ENCODE data around the gene SIGMAR1.

The SIGMAR1 gene

DNA sequence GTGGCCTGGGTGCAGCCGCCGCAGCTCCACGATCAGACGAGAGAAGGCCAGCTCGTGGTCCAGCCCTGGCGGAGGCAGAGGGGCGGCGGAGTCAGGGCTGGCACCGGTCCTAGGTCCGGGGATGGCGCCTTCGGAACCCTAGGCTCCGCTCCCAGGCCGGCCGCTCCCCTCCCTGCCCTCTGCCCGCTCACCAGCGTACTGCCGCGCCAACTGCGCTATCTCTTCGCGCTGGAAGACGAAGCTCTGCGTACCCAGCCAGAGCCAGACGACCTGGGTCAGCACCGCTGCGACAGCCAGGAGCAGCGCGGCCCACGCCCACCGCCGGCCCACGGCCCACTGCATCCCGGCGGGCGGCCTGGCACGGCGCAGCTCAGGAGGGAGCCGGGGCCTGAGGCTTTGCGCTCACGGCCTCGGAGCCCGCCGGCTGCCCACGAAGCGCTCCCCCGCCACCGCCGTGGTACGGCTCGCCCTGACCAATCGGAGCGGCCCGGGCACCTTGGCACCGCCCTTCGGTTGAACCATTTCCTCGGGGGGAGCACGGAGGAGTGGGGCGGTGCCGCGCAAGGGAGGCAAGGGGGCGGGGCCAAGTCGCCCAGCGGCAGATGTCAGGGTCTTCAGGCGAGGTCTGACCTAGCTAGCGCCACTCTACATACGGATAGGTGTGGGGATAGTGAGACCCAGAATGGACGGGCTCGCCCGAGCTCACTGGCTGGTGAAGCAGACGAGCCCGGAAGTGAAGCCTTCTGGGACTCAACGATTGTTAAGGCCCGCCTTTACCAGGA is at the start of gene SIGMAR1:
Gene SIGMAR1 (minus strand): TSS at position 432 of the 782 bp plus-strand sequence. CDS start 90 bp downstream, at position 342.
- DNase-seq (ENCODE audit: low spot score), result peak; percentile 92

DNA sequence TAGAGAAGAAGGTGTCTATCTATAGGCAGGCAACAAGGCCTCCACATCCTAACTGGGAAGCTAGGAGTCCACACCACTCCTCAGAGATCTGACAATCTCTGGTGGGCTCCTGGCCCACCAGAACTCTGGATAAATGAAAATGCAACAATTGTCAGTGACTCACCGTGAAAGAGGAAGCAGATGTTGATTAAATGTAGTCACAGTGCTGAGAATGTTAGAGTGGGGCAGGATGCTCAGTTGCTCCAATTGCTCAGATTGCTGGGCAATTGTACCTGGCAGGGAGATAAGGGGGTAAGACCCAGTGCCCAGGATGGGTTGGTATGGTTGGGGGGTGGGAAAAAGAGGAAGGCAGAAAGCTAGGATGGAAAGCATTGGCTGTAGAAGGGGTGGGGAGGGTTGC is 49.1 kb upstream of the SIGMAR1 start:
- no peak for DNase-seq (ENCODE audit: low spot score)

DNA sequence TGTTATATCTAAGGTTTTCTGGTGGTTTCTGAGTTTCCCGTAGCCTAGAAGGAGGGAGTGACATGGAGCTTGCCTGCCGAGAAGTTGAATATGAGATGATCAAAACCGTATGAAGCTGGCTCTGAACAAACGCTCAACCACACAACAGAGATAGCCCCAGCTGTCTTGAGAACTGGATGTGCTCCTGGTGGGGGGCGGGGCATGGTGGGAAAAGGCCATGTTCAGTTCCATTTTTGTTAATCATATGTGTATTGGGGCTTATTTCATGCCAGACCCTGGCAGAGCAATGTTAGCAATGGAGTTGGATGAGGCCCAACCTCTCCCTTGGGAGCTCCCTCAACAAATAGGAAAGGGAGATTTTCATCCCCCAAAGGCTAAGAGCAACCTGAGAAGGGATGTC is 48.6 kb upstream of the SIGMAR1 start:
- DNase-seq (ENCODE audit: low spot score), result no peak

DNA sequence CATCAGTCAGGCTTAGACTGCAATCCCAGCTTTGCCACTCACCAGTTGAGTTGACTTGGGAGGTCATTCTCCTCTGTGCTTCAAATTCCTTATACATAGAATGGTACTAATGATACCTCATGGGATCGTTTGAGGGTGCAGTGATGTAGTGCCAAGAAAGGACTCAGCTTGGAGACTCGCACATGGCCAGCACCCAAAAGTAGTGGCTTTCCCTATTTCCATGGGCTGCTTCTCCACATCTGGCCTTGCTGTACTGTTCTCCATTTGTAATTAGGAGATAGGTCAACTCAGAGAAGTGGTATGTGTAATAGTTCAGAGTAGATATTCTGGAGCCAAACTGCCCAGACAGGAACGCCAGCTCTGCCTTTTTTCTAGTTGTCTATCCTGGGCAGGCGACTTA is 48.0 kb upstream of the SIGMAR1 start:
- DNase-seq (ENCODE audit: low spot score), result no peak

DNA sequence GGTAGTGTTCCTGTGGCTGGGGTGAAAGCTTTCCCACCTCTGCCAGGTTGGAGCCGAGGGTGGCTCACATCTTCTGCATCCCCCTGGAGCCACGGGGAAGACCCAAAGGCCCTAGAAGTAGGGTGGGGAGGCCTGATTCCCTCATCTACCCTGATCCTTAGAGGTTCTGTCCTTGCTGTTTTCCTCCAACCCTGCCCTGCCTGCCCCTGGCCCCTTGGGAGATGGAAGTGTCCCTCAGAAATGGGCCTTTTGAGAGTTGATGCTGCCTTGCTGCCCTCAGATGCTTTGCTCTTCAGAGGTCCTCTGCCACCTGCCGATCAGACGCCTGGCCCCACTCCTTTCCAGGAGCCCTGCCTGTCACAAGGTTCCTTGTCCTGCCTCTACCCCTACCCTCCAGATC is 47.2 kb upstream of the SIGMAR1 start:
- DNase-seq (ENCODE audit: low spot score), result no peak

DNA sequence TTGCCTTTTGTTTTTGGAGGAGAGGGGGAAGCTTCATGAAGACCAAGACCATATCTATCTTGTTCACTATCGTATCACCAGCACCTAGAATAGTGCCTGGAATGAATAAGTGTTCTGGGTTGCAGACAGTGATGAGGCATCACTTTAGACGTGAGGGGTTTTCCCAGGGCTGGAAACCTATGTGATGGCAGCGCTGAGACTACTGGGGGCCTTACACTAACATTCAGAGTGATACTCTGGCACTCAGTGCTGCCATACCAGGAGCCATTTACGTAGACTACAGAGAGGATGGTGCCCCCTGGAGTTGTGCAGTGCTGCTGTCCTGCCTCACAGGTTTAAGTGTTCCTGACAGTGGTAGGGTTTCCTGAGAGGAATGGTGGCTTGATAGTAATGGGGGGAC is 46.6 kb upstream of the SIGMAR1 start:
- no peak for DNase-seq (ENCODE audit: low spot score)

DNA sequence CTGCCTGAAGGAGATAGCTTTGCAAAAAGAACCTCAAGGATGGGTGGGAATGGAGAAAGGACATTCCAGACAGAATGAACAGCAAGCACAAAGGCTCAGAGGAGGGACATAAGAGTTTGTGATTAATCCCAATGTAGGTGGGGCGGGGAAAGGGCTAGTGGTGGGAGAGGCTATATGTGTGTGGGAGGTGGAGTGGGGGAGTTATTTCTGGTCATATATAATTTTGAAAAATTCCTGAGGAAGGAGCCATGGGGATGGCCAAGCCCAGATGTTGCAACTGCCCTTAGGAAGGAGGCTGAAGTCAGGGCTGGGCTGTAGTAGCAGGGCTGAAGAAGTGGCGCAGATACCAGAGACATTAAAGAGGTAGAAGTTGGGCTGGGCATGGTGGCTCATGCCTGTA is 38.3 kb upstream of the SIGMAR1 start:
- DNase-seq (ENCODE audit: low spot score), result no peak

DNA sequence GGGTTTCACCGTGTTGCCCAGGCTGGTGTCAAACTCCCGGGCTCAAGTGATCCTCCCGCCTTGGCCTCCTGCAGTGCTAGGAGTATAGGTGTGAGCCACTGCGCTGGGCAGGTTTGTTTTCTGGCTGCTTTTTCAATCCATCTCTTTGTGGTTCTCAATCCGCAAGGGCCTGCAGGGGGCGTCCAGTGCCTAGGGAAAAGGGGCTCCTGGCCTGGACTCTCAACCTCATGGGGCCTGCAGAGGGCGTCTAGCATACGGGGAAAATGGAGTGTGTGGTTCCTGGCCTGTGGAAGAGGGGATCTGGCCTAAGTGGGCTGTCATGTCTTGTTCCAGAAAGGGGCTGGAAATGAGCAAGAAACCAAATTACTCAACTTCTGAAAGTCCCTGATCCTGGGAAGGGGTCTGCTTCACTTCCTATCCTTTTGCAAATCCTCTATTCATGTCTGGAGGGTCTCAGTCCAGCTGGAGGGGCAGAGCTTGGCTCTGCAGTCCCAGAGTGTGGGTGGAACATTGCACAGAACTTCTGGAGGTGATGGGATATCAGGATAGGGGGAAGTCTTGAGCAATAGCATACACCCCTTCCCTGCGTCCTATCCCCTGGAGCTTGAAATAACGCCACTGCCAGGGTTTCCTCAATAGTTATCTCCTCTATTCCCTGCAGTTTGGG is 37.6 kb upstream of the SIGMAR1 start:
- peak; percentile 67 for DNase-seq (ENCODE audit: low spot score)

DNA sequence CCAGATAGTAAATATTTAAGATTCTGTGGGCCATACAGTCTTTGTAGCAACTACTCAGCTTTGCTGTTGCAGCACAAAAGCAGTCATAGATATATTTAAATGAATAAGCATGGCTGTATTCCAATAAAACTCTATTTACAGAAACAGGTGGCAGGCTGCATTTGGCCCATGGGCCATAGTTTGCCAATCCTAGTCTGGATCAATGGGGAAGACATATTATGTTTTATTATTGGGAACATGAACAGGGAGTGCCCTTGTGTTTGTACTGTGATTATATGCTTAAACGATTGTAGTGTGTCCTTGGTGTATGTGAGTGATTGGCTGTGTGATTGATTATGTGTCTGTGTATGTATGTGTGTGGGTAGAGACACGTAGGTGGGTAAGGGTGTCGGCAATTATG is 36.9 kb upstream of the SIGMAR1 start:
- no peak for DNase-seq (ENCODE audit: low spot score)

DNA sequence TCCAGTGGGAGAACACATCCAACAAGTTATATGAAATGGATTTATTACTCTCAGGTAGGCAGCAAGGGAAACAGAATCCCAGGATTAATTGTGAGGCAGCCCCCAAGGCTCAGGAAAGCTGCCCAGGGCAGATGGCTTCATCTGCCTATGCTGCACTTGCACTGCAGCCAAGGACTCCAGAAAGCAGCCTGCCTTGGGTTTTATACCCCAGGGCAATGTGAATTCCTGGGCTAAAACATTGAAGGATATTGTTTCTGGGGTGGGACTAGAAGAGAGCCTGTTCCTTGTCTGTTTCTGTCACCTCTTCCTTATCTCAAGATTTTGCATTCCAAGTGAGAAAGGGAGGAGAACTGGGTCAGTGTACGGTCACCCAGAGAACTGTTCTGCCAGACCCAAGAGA is 33.7 kb upstream of the SIGMAR1 start:
- DNase-seq (ENCODE audit: low spot score), result no peak

DNA sequence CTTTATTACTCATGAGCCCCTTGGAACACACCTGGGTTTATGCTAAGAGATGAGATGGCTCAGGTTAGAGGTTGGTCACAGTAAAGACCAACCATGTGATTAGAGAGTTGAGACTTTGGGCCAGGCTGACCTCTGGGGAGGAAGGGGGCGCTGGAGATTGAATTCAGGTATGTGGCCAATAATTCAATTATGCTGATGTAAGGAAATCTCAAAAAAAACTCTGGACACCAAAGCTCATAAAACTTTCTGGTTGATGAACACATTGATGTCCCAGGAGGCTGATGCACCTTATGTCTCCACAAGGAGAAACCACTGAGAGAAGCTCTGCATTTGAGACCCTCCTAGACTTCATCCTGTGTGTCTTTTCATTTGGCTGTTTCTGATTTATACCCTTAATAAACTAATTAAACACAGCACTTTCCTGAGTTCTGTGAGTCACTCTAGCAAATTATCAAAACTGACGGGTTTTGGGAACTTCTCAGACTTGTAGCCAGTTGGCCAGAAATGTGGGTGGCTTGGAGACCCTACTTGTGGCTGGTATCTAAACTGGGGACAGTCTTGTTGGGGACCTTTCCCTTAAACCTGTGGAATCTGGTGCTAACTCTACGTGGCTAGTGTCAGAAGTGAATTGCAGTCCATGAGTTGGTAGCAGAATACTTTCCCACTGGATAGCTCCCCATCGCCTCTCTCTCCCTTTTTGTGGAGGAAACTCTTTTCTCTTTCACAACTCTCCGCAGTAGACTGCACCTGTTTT is 32.4 kb upstream of the SIGMAR1 start:
- no peak for DNase-seq (ENCODE audit: low spot score)

DNA sequence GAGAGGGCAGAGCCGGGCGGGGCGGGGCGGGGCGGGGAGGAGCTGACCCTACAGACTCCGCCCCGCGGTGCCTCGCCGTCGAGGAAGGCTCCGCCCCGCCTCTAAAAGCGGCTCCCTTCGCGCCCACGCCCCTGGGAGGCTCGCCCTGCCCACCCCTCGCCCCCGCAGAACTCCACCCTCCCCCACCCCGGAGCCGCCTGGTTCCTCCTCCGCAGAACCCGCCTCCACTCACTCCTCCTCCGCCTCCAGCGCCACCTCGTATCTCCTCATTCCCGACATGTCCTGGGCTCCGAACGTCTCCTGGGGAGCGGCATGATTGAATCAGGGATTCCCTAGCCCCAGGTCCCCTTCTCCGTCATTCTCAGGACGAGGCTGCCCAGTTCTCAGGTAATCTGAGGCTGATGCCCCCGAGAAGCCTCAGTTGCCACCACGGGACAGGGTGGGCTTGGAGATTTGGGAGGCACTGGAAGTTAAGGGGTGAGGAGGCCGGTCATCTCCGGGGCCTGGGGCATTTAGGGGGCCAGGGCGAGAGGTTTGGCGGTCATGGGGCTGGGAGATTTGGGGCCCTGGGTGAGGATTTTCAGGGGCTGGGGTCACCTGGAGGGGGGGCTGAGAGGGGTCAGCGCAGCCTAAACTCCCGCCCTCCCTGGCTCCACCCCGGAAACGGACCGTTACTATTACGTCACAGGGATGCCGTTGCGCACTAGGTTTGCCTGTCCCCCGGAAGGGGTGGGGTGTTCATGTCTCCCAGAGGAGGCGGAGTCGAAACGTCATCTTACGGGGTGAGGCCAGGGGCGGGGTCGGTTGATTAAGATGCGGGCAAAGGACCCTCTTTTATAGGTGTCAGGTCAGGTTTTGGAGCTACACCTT is 28.0 kb upstream of the SIGMAR1 start:
- peak; percentile 89 for DNase-seq (ENCODE audit: low spot score)

DNA sequence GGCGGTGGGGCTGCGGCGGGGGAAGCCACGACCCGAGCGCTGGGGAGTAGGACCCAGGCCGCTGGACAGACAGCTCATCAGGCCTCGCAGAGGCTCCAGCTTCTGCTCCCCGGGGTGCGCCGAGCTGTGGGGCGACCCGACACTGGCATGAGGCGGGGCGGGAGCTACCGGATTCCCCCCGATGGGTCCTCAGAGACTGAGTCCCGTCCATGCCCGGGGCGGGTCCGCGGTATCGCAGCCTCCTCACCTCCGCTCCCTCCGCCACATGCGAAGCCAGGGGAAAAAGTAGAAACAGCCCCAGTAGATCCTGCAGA is 27.4 kb upstream of the SIGMAR1 start:
- DNase-seq (ENCODE audit: low spot score), result no peak

DNA sequence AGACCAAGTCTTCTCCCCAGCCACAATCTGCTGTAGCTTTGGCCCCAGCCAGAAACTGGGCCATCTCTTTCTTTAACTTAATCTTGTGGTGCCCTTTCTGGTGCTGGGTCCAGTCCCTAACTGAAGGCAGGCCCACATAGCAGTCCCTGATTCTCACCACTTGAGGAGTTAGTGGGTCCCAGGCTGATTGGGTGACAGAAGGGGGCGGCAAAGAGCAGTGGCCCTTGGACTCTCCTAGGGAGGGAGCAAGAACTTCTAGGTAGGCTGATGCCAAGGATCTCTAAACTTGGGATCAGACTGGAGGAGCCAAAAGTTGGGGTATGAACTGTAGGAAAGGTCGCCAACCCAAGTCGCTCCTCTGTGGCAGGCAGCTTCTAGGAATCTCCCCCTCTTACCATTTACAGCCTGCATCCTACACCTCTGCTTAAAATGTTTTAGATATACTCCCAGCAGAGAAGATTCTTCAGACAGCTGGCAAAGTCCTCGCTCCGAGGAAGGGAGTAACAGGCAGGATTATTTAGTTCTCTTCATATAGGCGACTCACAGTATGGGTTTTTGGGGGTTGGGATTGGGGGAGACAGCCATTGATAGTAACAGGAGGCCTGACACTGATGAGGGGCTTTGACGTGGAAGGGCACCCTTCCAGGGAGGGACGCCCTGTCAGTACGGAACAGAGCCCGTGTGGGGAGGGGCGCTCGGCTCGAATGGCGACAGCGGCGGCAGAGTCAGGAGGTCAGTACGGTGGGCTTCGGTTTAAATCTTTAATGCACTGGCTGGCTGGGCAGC is 26.9 kb upstream of the SIGMAR1 start:
- peak; percentile 60 for DNase-seq (ENCODE audit: low spot score)

DNA sequence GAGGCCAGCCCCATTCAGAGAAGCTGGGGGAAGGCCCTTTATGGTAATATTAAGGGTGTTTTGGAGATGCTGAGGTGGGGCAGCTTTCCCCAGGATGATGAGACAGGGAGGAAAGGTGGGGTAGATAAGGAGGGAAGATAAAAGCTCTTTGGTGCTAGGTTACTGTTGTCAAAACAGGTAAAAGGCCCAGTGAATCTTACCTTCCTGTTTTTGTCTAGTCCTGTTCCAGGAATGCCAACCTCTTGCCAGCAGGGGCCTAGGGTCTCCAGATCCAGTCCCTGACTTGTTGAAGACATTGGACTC is 25.7 kb upstream of the SIGMAR1 start:
- no peak for DNase-seq (ENCODE audit: low spot score)

DNA sequence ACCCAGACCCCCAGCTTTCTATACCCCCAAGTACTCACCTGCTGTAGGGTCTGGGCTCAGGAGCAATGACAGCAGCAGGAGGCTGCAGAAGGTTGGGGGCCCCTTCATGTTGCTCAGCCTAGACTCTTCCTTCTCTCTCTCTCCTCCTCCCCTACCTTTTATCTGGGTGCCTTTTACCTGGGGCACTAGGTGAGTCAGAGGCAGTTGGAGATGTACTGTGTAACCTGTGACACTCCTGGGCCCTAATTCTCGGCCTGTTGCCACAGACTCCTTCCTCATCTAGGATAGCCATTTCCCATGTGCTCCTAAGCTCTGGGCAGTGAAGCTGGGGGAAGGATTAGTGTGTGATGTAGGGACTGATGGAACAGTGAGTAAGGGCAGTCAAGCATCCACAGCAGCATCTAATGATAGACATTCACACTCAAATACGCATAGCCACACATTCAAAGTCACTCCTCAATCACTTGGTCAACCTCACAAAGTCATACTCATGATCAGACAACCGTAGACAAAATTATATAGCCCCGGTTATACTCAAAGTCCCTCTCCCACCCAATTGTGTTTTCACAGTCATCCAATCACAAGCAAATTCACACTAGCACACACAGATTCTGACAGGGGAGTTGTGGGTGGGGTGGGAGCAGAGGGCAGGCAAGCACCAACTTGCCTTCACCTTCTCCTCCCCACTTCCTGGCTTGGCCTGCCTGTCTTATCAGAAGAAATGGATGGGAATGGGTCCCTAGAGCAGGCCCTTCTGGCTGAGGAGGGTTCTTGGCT is 25.1 kb upstream of the SIGMAR1 start, which contains the start of gene CCL27:
Gene CCL27 (minus strand): TSS at position 132 of the 777 bp plus-strand sequence. CDS start 24 bp downstream, at position 108.
- no peak for DNase-seq (ENCODE audit: low spot score)

DNA sequence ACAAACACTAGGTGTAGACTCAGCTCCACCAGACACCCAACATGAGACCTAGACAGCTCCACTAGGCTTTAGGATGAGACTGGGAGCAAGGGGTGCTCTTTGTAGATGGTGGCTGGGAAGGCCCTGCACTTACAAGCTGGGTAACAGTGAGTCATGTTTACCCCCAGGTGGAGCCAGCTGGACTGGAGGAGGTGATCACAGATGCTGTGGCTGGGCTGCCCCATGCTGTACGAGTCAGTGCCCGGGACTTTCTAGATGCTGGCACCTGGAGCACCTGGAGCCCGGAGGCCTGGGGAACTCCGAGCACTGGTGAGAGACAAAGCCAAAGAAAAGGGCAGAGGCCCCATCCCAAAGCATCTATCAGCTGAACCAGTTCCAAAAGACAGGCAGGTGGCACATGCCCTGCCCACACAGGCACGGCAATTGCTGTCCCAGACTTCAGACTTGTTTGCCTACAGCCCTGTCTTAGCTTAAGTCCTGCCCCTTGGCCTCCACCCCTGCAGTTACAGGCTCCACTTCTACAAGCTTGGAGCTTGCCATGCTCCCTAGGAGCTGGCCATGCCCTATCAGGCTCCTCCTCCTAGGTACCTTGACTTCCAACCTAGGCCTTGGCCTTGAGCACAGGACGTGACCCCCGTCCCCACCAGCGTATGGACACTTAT is 22.1 kb upstream of the SIGMAR1 start:
- no peak for DNase-seq (ENCODE audit: low spot score)

DNA sequence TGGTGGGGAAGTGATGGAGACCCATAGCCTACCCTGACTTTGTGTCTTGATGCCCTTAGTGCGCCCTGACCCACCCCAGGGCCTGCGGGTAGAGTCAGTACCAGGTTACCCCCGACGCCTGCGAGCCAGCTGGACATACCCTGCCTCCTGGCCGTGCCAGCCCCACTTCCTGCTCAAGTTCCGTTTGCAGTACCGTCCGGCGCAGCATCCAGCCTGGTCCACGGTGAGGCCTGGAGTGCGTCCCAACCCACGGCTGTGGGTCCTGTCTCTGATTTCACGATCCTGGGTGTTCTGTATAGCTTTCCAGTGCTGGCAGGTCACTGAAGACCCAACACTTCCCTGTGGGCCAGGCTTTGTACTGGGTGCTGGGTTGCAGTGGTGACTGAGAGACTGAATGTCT is 20.9 kb upstream of the SIGMAR1 start:
- no peak for DNase-seq (ENCODE audit: low spot score)

DNA sequence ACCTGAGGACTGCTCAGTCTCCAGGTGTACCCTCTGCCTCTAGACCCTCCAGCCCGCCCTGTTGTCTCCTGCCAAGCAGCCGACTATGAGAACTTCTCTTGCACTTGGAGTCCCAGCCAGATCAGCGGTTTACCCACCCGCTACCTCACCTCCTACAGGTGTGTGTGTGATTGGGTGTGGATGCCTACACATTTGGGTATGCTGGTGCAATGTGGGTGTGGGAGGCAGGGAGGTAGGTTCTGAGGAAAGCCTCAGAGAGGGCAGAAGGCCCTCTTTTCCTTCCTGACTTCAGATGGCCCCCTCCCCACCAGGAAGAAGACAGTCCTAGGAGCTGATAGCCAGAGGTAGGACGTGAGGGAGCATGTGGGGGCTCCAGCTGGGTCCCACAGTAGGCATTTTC is 19.4 kb upstream of the SIGMAR1 start:
- DNase-seq (ENCODE audit: low spot score), result no peak

DNA sequence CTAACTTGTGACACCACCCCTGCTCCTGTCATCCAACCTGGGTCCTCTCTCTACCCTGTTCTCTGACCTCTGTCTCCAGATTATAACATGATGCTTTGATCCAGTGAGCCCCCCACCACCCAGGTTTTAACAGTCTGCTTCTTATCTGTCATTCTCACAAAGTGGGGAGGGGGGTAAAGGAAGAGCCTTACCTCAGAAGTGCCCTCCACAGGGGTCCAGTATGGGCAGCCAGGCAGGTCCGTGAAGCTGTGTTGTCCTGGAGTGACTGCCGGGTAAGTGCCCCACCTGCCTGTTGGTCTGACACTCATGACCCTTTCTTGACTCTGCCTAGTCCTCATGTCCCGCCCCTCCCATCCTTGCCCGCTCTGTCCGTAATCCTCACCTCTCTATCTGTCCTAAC is 17.8 kb upstream of the SIGMAR1 start:
- DNase-seq (ENCODE audit: low spot score), result no peak

All from LoVo (cell line).